Panc1 (cell line): Measurements from ENCODE around the gene GRB7. TPM values are rescaled to one million over a fixed set of nuclear protein-coding genes. Genes with fewer than 3 reads are reported as not detected.

ENCODE experiments used
- ATAC-seq: fragments of 200-7000 bp; cut with Tn5 transposase; 2 replicates; pipeline ENCODE4 v1.9.1; 2020; ENCODE audit warnings: mild to moderate bottlenecking, moderate library complexity
- BruUV-seq: library from RNA; stranded (reverse); fragments of 400-500 nt; replicated peaks from 2 replicates; lab custom pipeline; 2021; lab: Mats Ljungman, UMichigan
- CTCF ChIA-PET: fragments of 300-600 bp; sonication (Branson Sonifier 250); formaldehyde crosslinking; loops from one replicate; lab custom pipeline; 2022; ENCODE audit warnings: antibody characterized with exemption; lab: Charles Lee
- POLR2A ChIA-PET: fragments of 300-600 bp; sonication (Branson Sonifier 250); formaldehyde crosslinking; loops from one replicate; lab custom pipeline; 2022; ENCODE audit warnings: antibody characterized with exemption; lab: Charles Lee
- DNase-seq: peaks from one replicate; pipeline ENCODE4 v3.0.0-alpha.2; 2010; ENCODE audit warnings: low read depth, low spot score
- H3K27ac ChIP-seq: 2 replicates; pipeline ENCODE4 v1.5.1; 2011; ENCODE audit warnings: mild to moderate bottlenecking, low read length, inconsistent platforms
- H3K27me3 ChIP-seq: fragments of 200-500 bp; sonication (Bioruptor generic); 2 replicates; pipeline ENCODE4 v1.6.0; 2014; ENCODE audit warnings: low read length, inconsistent platforms; ENCODE audit not compliant: control insufficient read depth, insufficient read depth
- H3K36me3 ChIP-seq: fragments of 200-500 bp; sonication (Bioruptor generic); 2 replicates; pipeline ENCODE4 v1.5.1; 2014; ENCODE audit warnings: inconsistent platforms, mild to moderate bottlenecking, low read length, moderate library complexity; ENCODE audit not compliant: control insufficient read depth, insufficient read depth
- H3K4me1 ChIP-seq: 2 replicates; pipeline ENCODE4 v1.5.1; 2011; ENCODE audit warnings: inconsistent platforms, mild to moderate bottlenecking, low read length, moderate library complexity; ENCODE audit not compliant: control insufficient read depth, insufficient read depth
- H3K4me3 ChIP-seq, 2 experiments: 2 replicates each; pipeline ENCODE4 v1.5.1; 2011 to 2012; ENCODE audit warnings: low read depth in 2 of 2, low read length in 2 of 2, mild to moderate bottlenecking in 2 of 2, inconsistent platforms in 1 of 2, moderate library complexity in 1 of 2
- H3K9me3 ChIP-seq: fragments of 200-500 bp; sonication (Bioruptor generic); 2 replicates; pipeline ENCODE4 v1.5.1; 2014; ENCODE audit warnings: low read depth, mild to moderate bottlenecking, inconsistent platforms, low read length, moderate library complexity; ENCODE audit not compliant: control insufficient read depth, insufficient read depth
- POLR2AphosphoS5 ChIP-seq: IDR thresholded peaks from 2 replicates; pipeline ENCODE4 v1.6.1; 2012; ENCODE audit warnings: mild to moderate bottlenecking, low read depth, low read length, moderate library complexity
- SIN3A ChIP-seq: IDR thresholded peaks from 2 replicates; pipeline ENCODE4 v1.6.1; 2012; ENCODE audit warnings: low read depth, mild to moderate bottlenecking, low read length, moderate library complexity, borderline replicate concordance; ENCODE audit not compliant: insufficient read depth
- TCF7L2 ChIP-seq: IDR thresholded peaks from 2 replicates; pipeline ENCODE4 v1.6.1; 2011; ENCODE audit warnings: mild to moderate bottlenecking, low read depth, low read length, inconsistent platforms
- in situ Hi-C: cut with HindIII; loops from 2 replicates; pipeline ENCODE4 v1.10.0; 2016; ENCODE audit warnings: low sequenced_read_pairs, low pct_unique_long_range_greater_than_20kb
- intact Hi-C: fragments of 100-400 bp; cut with micrococcal nuclease; formaldehyde crosslinking; loops from one replicate; pipeline ENCODE4 v1.10.0; 2022; ENCODE audit not compliant: unreplicated experiment
- total RNA-seq: library from RNA; stranded (reverse); gene quantifications from one replicate; pipeline ENCODE4 v1.2.1, GENCODE V29; 2021; ENCODE audit not compliant: unreplicated experiment
- TF ChIP-seq, protein P1 (sequence below), 2 experiments: IDR thresholded peaks; 2 replicates each; pipeline ENCODE4 v1.6.1; 2011 to 2012; ENCODE audit warnings: low read depth in 2 of 2, control low read depth in 1 of 2, low read length in 1 of 2, mild to moderate bottlenecking in 1 of 2, moderate library complexity in 1 of 2; ENCODE audit not compliant: insufficient read depth in 1 of 2
- TF ChIP-seq, protein P2 (sequence below): fragments of 450-650 bp; IDR thresholded peaks from 2 replicates; pipeline ENCODE4 v1.5.1; 2017; ENCODE audit warnings: mild to moderate bottlenecking

GRB7 gene
- total RNA-seq, 1 experiment from 2014 or later, result 2.8 TPM

DNA sequence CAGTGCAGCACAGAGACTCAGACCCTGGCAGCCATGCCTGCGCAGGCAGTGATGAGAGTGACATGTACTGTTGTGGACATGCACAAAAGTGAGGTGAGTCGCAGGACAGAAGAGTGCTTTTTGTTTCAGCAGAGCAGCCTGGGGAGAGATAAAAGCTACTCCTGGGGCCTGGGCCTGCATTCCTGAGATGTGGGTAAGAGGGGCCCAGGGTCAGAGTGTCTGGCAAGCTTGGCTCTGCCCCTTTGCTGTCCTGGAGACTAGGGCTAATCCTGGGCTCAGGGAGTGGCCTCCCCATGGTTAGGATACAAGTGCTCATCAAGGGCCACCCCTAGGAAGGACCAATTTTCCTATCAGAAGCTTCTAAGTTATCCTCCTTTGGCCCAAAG is 42.7 kb upstream of the GRB7 start:
- Histone ChIP-seq H3K4me1 (peaks cover 6% of the 10 kb centered on the region), H3K4me3 (no peak overlapping the region), H3K9me3 (no peaks in the 10 kb centered on the region), H3K36me3 (no peaks in the 10 kb centered on the region; the same call in 1 of the 2 replicates), H3K27ac (no peak overlapping the region), H3K27me3 (no peaks in the 10 kb centered on the region)
- TF ChIP-seq TCF7L2 (no peak), POLR2AphosphoS5 (no peak), SIN3A (no peak)
- TF ChIP-seq, protein P1, sequence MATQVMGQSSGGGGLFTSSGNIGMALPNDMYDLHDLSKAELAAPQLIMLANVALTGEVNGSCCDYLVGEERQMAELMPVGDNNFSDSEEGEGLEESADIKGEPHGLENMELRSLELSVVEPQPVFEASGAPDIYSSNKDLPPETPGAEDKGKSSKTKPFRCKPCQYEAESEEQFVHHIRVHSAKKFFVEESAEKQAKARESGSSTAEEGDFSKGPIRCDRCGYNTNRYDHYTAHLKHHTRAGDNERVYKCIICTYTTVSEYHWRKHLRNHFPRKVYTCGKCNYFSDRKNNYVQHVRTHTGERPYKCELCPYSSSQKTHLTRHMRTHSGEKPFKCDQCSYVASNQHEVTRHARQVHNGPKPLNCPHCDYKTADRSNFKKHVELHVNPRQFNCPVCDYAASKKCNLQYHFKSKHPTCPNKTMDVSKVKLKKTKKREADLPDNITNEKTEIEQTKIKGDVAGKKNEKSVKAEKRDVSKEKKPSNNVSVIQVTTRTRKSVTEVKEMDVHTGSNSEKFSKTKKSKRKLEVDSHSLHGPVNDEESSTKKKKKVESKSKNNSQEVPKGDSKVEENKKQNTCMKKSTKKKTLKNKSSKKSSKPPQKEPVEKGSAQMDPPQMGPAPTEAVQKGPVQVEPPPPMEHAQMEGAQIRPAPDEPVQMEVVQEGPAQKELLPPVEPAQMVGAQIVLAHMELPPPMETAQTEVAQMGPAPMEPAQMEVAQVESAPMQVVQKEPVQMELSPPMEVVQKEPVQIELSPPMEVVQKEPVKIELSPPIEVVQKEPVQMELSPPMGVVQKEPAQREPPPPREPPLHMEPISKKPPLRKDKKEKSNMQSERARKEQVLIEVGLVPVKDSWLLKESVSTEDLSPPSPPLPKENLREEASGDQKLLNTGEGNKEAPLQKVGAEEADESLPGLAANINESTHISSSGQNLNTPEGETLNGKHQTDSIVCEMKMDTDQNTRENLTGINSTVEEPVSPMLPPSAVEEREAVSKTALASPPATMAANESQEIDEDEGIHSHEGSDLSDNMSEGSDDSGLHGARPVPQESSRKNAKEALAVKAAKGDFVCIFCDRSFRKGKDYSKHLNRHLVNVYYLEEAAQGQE (IDR thresholded peaks at IDR 0.05; ENCODE audit: insufficient read depth in 1 of 2, low read depth in 2 of 2, low read length in 1 of 2), result no peak
- TF ChIP-seq, protein P2, sequence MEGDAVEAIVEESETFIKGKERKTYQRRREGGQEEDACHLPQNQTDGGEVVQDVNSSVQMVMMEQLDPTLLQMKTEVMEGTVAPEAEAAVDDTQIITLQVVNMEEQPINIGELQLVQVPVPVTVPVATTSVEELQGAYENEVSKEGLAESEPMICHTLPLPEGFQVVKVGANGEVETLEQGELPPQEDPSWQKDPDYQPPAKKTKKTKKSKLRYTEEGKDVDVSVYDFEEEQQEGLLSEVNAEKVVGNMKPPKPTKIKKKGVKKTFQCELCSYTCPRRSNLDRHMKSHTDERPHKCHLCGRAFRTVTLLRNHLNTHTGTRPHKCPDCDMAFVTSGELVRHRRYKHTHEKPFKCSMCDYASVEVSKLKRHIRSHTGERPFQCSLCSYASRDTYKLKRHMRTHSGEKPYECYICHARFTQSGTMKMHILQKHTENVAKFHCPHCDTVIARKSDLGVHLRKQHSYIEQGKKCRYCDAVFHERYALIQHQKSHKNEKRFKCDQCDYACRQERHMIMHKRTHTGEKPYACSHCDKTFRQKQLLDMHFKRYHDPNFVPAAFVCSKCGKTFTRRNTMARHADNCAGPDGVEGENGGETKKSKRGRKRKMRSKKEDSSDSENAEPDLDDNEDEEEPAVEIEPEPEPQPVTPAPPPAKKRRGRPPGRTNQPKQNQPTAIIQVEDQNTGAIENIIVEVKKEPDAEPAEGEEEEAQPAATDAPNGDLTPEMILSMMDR, result no peak
- no peak for ATAC-seq
- ChIA-PET CTCF (interaction anchor here (0.7 to 0.8 kb wide), 2 partner anchors 10 to 576 kb away, joined by 3 to 6 read pairs; no protein-coding TSS in a partner anchor), POLR2A (interaction anchor here (0.5 kb wide), 1 partner anchor 35 kb away, joined by 4 read pairs; no protein-coding TSS in a partner anchor)
- no TSS peak for BruUV-seq
- intact Hi-C loops (no loop called here), in situ Hi-C loops (no loop called here)
- DNase-seq, result no peak

DNA sequence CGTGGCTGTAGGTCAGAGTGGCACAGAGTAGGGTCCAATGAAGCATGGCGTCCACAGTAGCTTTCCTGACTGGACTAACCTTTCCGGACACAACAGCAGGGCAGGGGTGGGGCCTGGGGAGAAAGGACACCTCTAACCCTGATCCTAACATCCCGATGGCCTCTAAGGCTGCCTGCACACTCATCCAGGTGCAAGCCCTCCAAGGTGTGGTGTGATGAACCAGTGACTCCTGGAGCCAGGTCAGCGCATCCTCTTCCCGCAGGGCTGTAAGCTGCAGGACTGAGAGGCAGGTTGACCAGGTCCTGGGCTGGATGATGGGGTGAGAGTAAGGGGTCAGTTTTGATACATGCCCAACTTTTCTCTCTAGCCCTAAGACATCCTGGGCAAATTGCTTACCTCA is 41.0 kb upstream of the GRB7 start:
- intact Hi-C loops (no loop called here), in situ Hi-C loops (no loop called here)
- Histone ChIP-seq H3K27ac (no peak overlapping the region), H3K27me3 (no peaks in the 10 kb centered on the region), H3K4me1 (peaks cover 14% of the 10 kb centered on the region), H3K36me3 (peaks cover 3% of the 10 kb centered on the region; the same call in 1 of the 2 replicates), H3K9me3 (no peaks in the 10 kb centered on the region), H3K4me3 (no peak overlapping the region)
- DNase-seq (no peak), ATAC-seq (no peak)
- BruUV-seq, result no TSS peak
- ChIA-PET POLR2A (no interaction called here), CTCF (no interaction called here)
- TF ChIP-seq POLR2AphosphoS5 (no peak), TCF7L2 (no peak), SIN3A (no peak)
- TF ChIP-seq, protein P2, result no peak
- TF ChIP-seq, protein P1 (IDR thresholded peaks at IDR 0.05; ENCODE audit: insufficient read depth in 1 of 2, low read depth in 2 of 2, low read length in 1 of 2), result no peak
